ENCODE data around the gene IRS1. TPM values are rescaled to one million over a fixed set of nuclear protein-coding genes. Genes with fewer than 3 reads are reported as not detected.

The IRS1 gene
- polyA plus RNA-seq, 1 of the 3 experiments (the other 2 are of a cell fraction): 16.5 TPM

- Histone ChIP-seq H4K20me1 (ENCODE audit: insufficient read depth) (no peaks in the 10 kb centered on the region), H3K9ac (no peak overlapping the region), H3K9me2 (no peaks in the 10 kb centered on the region), H3K4me2 (no peak overlapping the region), H2AFZ (ENCODE audit: low read depth) (no peak overlapping the region), H3K27ac (ENCODE audit: low read depth in 2 of 2, low read length in 1 of 2) (no peak overlapping the region), H3F3A (replicated peaks; ENCODE audit: insufficient read depth) (peaks cover 4% of the 10 kb centered on the region), H3K79me2 (ENCODE audit: insufficient read depth) (no peaks in the 10 kb centered on the region), H3K4me1 (ENCODE audit: control insufficient read depth in 1 of 2, insufficient read depth in 2 of 2, low read depth in 1 of 2, low read length in 1 of 2) (peaks cover 0 to 2% of the 10 kb centered on the region in 2 experiments; a peak in 1 of 4 replicates), H3K4me3 (ENCODE audit: low read depth in 2 of 2, low read length in 1 of 2) (no peak overlapping the region), H3K27me3 (ENCODE audit: insufficient read depth) (no peaks in the 10 kb centered on the region), H3K36me3 (replicated peaks in 1 of 2; ENCODE audit: control insufficient read depth in 1 of 2, insufficient read depth in 2 of 2, low read length in 1 of 2) (no peaks in the 10 kb centered on the region), H3K9me3 (no peaks in the 10 kb centered on the region)
- DNase-seq: no peak
- no peak for TF ChIP-seq IRF3 (IDR thresholded peaks at IDR 0.05; ENCODE audit: low read depth, low read length)
- no peak for TF ChIP-seq NFIC (IDR thresholded peaks at IDR 0.05; ENCODE audit: borderline replicate concordance)
- no peak for TF ChIP-seq RAD21 (IDR thresholded peaks at IDR 0.05; ENCODE audit: low read length)
- no peak for TF ChIP-seq REST (IDR thresholded peaks at IDR 0.05; ENCODE audit: low read depth, low read length)
- TF ChIP-seq POLR2AphosphoS5 (IDR thresholded peaks at IDR 0.05; ENCODE audit: low read depth, low read length): no peak
- TF ChIP-seq JUND (IDR thresholded peaks at IDR 0.05): no peak
- no peak for TF ChIP-seq GABPA (IDR thresholded peaks at IDR 0.05; ENCODE audit: low read depth)
- TF ChIP-seq CHD2 (IDR thresholded peaks at IDR 0.05; ENCODE audit: low read length, partially characterized antibody): no peak
- no peak for TF ChIP-seq SMC3 (IDR thresholded peaks at IDR 0.05; ENCODE audit: low read depth, low read length)
- no peak for TF ChIP-seq PBX3 (IDR thresholded peaks at IDR 0.05)
- no peak for TF ChIP-seq RXRA (IDR thresholded peaks at IDR 0.05; ENCODE audit: borderline replicate concordance, low read depth)
- no peak for TF ChIP-seq EZH2phosphoT487 (IDR thresholded peaks at IDR 0.05; ENCODE audit: borderline replicate concordance, low read depth)
- TF ChIP-seq GATA2 (CRISPR knock-in tag; IDR thresholded peaks at IDR 0.05): no peak
- no peak for TF ChIP-seq ELF1 (IDR thresholded peaks at IDR 0.05)
- no peak for TF ChIP-seq ZBTB33 (IDR thresholded peaks at IDR 0.05; ENCODE audit: borderline replicate concordance, low read depth)
- TF ChIP-seq CTCF (IDR thresholded peaks at IDR 0.05): no peak
- TF ChIP-seq RCOR1 (IDR thresholded peaks at IDR 0.05; ENCODE audit: low read length): no peak
- no peak for TF ChIP-seq NRF1 (IDR thresholded peaks at IDR 0.05; ENCODE audit: low read depth, low read length)
- 75% methylated on average over 1 of the region's 1 CpG for WGBS (ENCODE audit: low lambda C conversion rate)
- CTCF ChIA-PET: interaction anchor here (0.6 kb wide), 1 partner anchor 75 kb away, joined by 3 read pairs; no protein-coding TSS in a partner anchor
- POLR2A ChIA-PET: no interaction called here
Observed at GRCh38 chr2:226727251-226727650, 72.4 kb downstream of the IRS1 start.
